Smooth muscle cell (in vitro differentiated cells): ENCODE results near the gene MTIF3. TPM values are rescaled to one million over a fixed set of nuclear protein-coding genes. Genes with fewer than 3 reads are reported as not detected.

ENCODE experiments used
- DNase-seq: peaks from one replicate; lab custom pipeline; 2025; ENCODE audit not compliant: unreplicated experiment; lab: John Stamatoyannopoulos, UW
- H2AFZ ChIP-seq: fragments of 200-600 bp; sonication (generic); 2 replicates; pipeline ENCODE4 v1.6.0; 2016; ENCODE audit warnings: antibody characterized with exemption, low read depth, mild to moderate bottlenecking
- H3F3A ChIP-seq: fragments of 200-600 bp; sonication (generic); 2 replicates; pipeline ENCODE4 v1.6.0; 2017; ENCODE audit warnings: antibody characterized with exemption, low read depth
- H3K27ac ChIP-seq: fragments of 200-600 bp; sonication (generic); 2 replicates; pipeline ENCODE4 v1.5.1; 2016; ENCODE audit warnings: low read depth, mild to moderate bottlenecking
- H3K27me3 ChIP-seq: fragments of 200-600 bp; sonication (generic); 2 replicates; pipeline ENCODE4 v1.6.1; 2016; ENCODE audit warnings: low read depth, mild to moderate bottlenecking
- H3K36me3 ChIP-seq: fragments of 200-600 bp; sonication (generic); 2 replicates; pipeline ENCODE4 v1.5.1; 2016; ENCODE audit warnings: low read depth
- H3K4me1 ChIP-seq: fragments of 200-600 bp; sonication (generic); 2 replicates; pipeline ENCODE4 v1.5.1; 2016; ENCODE audit warnings: low read depth
- H3K4me2 ChIP-seq: fragments of 200-600 bp; sonication (generic); 2 replicates; pipeline ENCODE4 v1.6.0; 2016; ENCODE audit warnings: mild to moderate bottlenecking
- H3K4me3 ChIP-seq: fragments of 200-600 bp; sonication (generic); 2 replicates; pipeline ENCODE4 v1.5.1; 2016; ENCODE audit warnings: mild to moderate bottlenecking
- H3K79me2 ChIP-seq: fragments of 200-600 bp; sonication (generic); 2 replicates; pipeline ENCODE4 v1.6.0; 2016; ENCODE audit warnings: low read depth, mild to moderate bottlenecking
- H3K9ac ChIP-seq: fragments of 200-600 bp; sonication (generic); 2 replicates; pipeline ENCODE4 v1.6.0; 2016; ENCODE audit warnings: low read depth
- H3K9me3 ChIP-seq: fragments of 200-600 bp; sonication (generic); replicated peaks from 2 replicates; pipeline ENCODE4 v1.5.1; 2016; ENCODE audit warnings: low read depth
- H4K20me1 ChIP-seq: fragments of 200-600 bp; sonication (generic); 2 replicates; pipeline ENCODE4 v1.6.0; 2016; ENCODE audit warnings: low read depth
- WGBS: methylation state at CpG from one replicate; pipeline ENCODE4 v1.1.7; 2016; ENCODE audit warnings: low lambda C conversion rate; 5-methylcytosine and 5-hydroxymethylcytosine counted together
- polyA plus RNA-seq: library from polyadenylated mRNA; unstranded; fragments of >200 nt; fragmentation: Nextera tagmentation; extraction: Ambion mirVana; gene quantifications from 2 replicates; pipeline ENCODE4 v1.2.1, GENCODE V29; 2016
- total RNA-seq: library from RNA; depleted of rRNA; stranded (reverse); fragments of >200 nt; gene quantifications from 2 replicates; pipeline ENCODE4 v1.2.3, GENCODE V29; 2014
- TF ChIP-seq, protein P1 (sequence below): fragments of 200-600 bp; sonication (generic); IDR thresholded peaks from 2 replicates; pipeline ENCODE4 v1.5.1; 2017; ENCODE audit warnings: borderline replicate concordance, mild to moderate bottlenecking, antibody characterized with exemption; ENCODE audit not compliant: insufficient read depth, poor library complexity, severe bottlenecking

Gene MTIF3, protein sequence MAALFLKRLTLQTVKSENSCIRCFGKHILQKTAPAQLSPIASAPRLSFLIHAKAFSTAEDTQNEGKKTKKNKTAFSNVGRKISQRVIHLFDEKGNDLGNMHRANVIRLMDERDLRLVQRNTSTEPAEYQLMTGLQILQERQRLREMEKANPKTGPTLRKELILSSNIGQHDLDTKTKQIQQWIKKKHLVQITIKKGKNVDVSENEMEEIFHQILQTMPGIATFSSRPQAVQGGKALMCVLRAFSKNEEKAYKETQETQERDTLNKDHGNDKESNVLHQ
- 50.8 and 57.0 TPM in 2 replicates for total RNA-seq
- polyA plus RNA-seq: 54.3 and 60.5 TPM in 2 replicates

DNA sequence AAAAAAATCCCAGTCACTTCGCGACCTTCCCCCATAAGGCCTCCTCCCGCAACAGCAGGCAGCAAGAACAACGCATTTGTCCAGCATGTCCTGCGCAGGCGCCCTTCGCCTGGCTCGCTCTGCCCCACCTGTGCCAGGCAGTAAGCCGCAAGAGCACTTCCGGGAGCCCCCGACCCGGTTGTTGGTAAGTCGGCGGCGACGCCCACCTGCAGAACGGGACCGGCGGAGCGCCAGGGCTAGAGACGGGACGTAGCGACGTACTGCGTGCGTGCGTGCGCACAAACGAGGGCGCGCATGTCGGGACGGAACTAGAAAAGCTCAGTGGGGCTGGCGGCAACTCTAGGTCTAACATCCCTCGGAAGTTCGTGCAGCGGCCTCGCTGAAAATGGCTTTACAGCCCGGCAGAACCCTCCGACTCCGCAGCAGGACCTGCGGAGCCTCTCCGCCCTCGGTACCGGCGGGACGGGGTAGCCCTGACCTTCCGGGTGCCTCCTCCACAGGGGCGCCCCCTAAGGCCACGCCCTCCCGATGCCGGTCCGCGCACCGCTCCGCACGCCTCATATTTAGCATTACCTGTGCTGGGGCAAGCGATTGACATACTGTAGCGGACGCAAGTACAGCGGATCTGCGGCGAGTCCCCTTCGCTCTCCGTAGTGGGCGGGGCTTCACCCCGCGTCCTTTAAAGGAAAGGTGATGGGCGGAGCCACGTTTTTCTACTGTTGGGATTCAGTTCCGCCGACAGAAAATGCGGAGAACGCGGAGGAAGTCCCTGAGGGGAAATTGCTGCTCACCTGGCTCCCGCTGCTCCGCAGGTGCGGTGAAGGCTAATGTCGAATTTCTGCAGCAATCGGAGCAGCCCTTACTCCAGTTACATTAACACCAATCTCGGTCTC lies at the start of gene MTIF3:
MTIF3 (minus strand) TSS at position 629 of the 893 bp plus-strand sequence. CDS start 10,116 bp downstream, outside the sequence.
- H3F3A ChIP-seq: no peaks in the 10 kb centered on the region
- H3K79me2 ChIP-seq: peaks cover 36% of the 10 kb centered on the region
- H3K4me3 ChIP-seq: peak within 1 kb of the TSS; percentile 91
- peak within 1 kb of the TSS; percentile 82 for H3K9ac ChIP-seq
- no peaks in the 10 kb centered on the region for H3K9me3 ChIP-seq
- peaks cover 24% of the 10 kb centered on the region for H3K27me3 ChIP-seq
- TF ChIP-seq, protein P1, sequence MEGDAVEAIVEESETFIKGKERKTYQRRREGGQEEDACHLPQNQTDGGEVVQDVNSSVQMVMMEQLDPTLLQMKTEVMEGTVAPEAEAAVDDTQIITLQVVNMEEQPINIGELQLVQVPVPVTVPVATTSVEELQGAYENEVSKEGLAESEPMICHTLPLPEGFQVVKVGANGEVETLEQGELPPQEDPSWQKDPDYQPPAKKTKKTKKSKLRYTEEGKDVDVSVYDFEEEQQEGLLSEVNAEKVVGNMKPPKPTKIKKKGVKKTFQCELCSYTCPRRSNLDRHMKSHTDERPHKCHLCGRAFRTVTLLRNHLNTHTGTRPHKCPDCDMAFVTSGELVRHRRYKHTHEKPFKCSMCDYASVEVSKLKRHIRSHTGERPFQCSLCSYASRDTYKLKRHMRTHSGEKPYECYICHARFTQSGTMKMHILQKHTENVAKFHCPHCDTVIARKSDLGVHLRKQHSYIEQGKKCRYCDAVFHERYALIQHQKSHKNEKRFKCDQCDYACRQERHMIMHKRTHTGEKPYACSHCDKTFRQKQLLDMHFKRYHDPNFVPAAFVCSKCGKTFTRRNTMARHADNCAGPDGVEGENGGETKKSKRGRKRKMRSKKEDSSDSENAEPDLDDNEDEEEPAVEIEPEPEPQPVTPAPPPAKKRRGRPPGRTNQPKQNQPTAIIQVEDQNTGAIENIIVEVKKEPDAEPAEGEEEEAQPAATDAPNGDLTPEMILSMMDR: no peak
- no peaks in the 10 kb centered on the region for H3K36me3 ChIP-seq
- peak within 1 kb of the TSS; percentile 97 for H3K4me2 ChIP-seq
- peaks cover 14% of the 10 kb centered on the region for H3K4me1 ChIP-seq
- peak within 1 kb of the TSS; percentile 98 for H2AFZ ChIP-seq
- under 1% methylated on average over 81 of the region's 81 CpGs for WGBS
- peak; percentile 72 for DNase-seq
- peaks cover 17% of the 10 kb centered on the region for H4K20me1 ChIP-seq
- peak within 1 kb of the TSS; percentile 75 for H3K27ac ChIP-seq

DNA sequence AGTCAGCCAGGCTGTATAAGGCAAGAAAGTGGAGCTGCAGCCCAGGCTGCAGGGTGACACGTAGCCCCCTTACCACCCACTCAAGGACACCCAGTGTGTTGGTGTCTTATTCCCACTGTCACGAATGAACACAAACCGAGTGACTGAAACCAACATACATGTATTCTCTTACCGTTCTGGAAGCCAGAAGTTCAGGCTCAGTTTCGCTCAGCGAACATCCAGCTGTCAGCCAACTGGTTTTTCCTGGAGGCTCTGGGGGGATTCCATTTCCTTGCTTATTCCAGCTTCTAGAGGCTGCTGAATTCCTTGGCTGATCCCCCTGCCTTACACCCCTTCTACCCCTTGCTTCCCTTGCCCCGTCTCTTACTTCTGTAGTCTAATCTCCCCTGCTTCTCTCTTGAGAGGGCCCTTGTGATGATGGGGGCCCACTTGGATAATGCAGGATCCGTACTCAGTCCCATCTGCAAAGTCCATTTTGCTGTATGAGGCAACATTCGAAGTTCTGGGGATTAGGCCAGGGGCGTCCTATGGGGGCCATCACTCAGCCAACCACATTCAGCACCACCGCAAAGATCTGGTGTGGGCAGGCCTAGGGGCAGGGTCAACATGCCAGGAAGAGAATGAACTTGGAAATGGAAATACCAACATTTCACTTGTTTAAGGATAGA lies 47.3 kb upstream of the MTIF3 start:
- no peak overlapping the region for H3K9ac ChIP-seq
- TF ChIP-seq, protein P1: no peak
- no peaks in the 10 kb centered on the region for H4K20me1 ChIP-seq
- no peak overlapping the region for H3K4me3 ChIP-seq
- H2AFZ ChIP-seq: no peak overlapping the region
- WGBS: 95% methylated on average over 11 of the region's 11 CpGs
- H3K27me3 ChIP-seq: no peaks in the 10 kb centered on the region
- H3K27ac ChIP-seq: no peak overlapping the region
- H3K4me2 ChIP-seq: no peak overlapping the region
- H3K79me2 ChIP-seq: no peaks in the 10 kb centered on the region
- H3K36me3 ChIP-seq: no peaks in the 10 kb centered on the region
- peaks cover 5% of the 10 kb centered on the region for H3K4me1 ChIP-seq
- no peaks in the 10 kb centered on the region for H3F3A ChIP-seq
- H3K9me3 ChIP-seq: no peaks in the 10 kb centered on the region
- no peak for DNase-seq

DNA sequence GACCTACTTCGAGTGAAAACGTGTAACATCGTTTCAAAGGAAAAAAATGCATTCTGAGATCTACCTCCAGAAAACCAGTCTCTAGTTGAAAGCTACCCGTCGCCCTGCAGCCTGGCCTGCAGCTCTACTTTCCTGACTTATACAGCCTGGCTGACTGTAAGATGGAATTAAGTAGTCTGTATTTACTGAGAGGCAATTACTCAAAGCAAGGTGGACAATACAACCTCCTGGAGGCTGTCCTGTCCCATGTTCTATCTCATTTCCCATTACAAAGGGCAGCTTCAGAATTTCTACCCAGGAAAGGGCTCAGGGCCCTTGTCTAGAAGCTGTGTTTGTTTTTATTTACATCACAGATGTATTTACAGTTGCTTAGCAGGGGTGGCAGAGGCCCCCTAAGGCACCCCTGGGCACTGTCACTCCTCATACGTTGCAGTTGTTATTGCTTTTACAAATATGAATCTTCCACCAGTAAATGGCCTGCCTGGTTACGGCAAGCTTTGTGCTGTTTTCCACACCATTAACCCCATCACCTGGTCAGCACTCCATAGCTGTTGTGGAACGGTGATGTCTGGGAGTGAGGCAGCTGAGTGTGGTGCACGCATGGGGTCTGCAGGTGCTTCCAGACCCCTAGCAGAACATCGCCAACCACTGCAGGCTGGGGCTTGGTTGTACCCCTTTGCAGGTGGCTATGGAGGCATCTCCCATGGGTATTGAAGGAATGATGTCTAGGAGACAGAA lies 46.3 kb upstream of the MTIF3 start:
- Histone ChIP-seq H3K9me3 (no peaks in the 10 kb centered on the region), H3K4me1 (peaks cover 5% of the 10 kb centered on the region), H2AFZ (no peak overlapping the region), H3K9ac (no peak overlapping the region), H3K79me2 (no peaks in the 10 kb centered on the region), H3K27me3 (no peaks in the 10 kb centered on the region), H3F3A (no peaks in the 10 kb centered on the region), H3K27ac (no peak overlapping the region), H4K20me1 (no peaks in the 10 kb centered on the region), H3K36me3 (no peaks in the 10 kb centered on the region), H3K4me3 (no peak overlapping the region), H3K4me2 (no peak overlapping the region)
- no peak for DNase-seq
- TF ChIP-seq, protein P1: no peak
- 82% methylated on average over 10 of the region's 10 CpGs for WGBS
